Immature natural killer cell (primary cell): Measurements from ENCODE around the gene LRRC1. TPM values are rescaled to one million over a fixed set of nuclear protein-coding genes. Genes with fewer than 3 reads are reported as not detected.

Experiments
- DNase-seq, 3 donors: peaks; one replicate each; pipeline ENCODE4 v3.0.0; 2022; ENCODE audit warnings: mixed read lengths in 1 of 3
- H3K27ac Mint-ChIP-seq, 6 donors: one replicate each; pipeline ENCODE4 v1.8.0; 2020; ENCODE audit warnings: mixed read lengths in 6 of 6, mild to moderate bottlenecking in 5 of 6, inconsistent platforms in 4 of 6, moderate library complexity in 3 of 6
- H3K27me3 Mint-ChIP-seq, 3 donors: one replicate each; pipeline ENCODE4 v1.8.0; 2020 to 2021; ENCODE audit warnings: low read depth in 3 of 3, mild to moderate bottlenecking in 3 of 3, mixed read lengths in 3 of 3, moderate library complexity in 3 of 3, inconsistent platforms in 1 of 3
- H3K36me3 Mint-ChIP-seq, 3 donors: one replicate each; pipeline ENCODE4 v1.8.0; 2020; ENCODE audit warnings: mixed read lengths in 3 of 3, inconsistent platforms in 2 of 3, mild to moderate bottlenecking in 2 of 3
- H3K4me1 Mint-ChIP-seq, 2 donors: one replicate each; pipeline ENCODE4 v1.8.0; 2020; ENCODE audit warnings: inconsistent platforms in 2 of 2, mild to moderate bottlenecking in 2 of 2, mixed read lengths in 2 of 2, moderate library complexity in 1 of 2
- H3K4me3 Mint-ChIP-seq, 5 donors: one replicate each; pipeline ENCODE4 v1.8.0; 2020; ENCODE audit warnings: mild to moderate bottlenecking in 5 of 5, mixed read lengths in 5 of 5, inconsistent platforms in 3 of 5, moderate library complexity in 3 of 5
- H3K9me3 Mint-ChIP-seq, 6 donors: one replicate each; pipeline ENCODE4 v1.8.0; 2020; ENCODE audit warnings: mild to moderate bottlenecking in 6 of 6, mixed read lengths in 6 of 6, inconsistent platforms in 4 of 6, moderate library complexity in 3 of 6
- polyA plus RNA-seq, 3 donors: library from polyadenylated mRNA; unstranded; fragments of 300-500 nt; fragmentation: Illumina TruSeq; gene quantifications; one replicate each; pipeline ENCODE4 v1.2.3, GENCODE V29; 2021

Gene LRRC1
- 1 to 10 TPM; 1.6 to 2.8 (median 2.7) TPM for polyA plus RNA-seq

- Mint-ChIP-seq H3K4me3 (peak within 1 kb of the TSS; percentile 97 to 98 (median 97)), H3K4me1 (peaks cover 30 to 42% of the 10 kb centered on the region in 2 donors), H3K27ac (peak within 1 kb of the TSS; percentile 81 to 93 (median 89)), H3K9me3 (peaks cover 0 to 1% (median 0%) of the 10 kb centered on the region in 6 donors), H3K27me3 (peaks cover 2 to 19% (median 12%) of the 10 kb centered on the region in 3 donors), H3K36me3 (no peaks in the 10 kb centered on the region)
- DNase-seq = peak; percentile 85 to 87 (median 85)
Measured at GRCh38 chr6:53794720-53795339, at the start of gene LRRC1. Gene LRRC1 (plus strand): TSS chr6:53795005. CDS start chr6:53795257, 252 bp downstream.

- Mint-ChIP-seq H3K9me3 (no peaks in the 10 kb centered on the region), H3K27ac (no peak overlapping the region)
Measured at GRCh38 chr6:53746442-53747103, 48.2 kb upstream of the LRRC1 start.

GRCh38 chr6:53750052-53750650 lies 44.7 kb upstream of the LRRC1 start:
- Mint-ChIP-seq H3K4me1 (no peaks in the 10 kb centered on the region), H3K36me3 (no peaks in the 10 kb centered on the region), H3K27me3 (peaks cover 0 to 2% (median 2%) of the 10 kb centered on the region in 3 donors), H3K27ac (no peak overlapping the region), H3K4me3 (no peak overlapping the region), H3K9me3 (no peaks in the 10 kb centered on the region)
- DNase-seq = no peak

More at GRCh38 chr6:53746442-53747103, 48.2 kb upstream of the LRRC1 start:
- DNase-seq = no peak
- Mint-ChIP-seq H3K36me3 (no peaks in the 10 kb centered on the region), H3K4me3 (no peak overlapping the region), H3K27me3 (peaks cover 1 to 3% (median 2%) of the 10 kb centered on the region in 3 donors), H3K4me1 (no peaks in the 10 kb centered on the region)

GRCh38 chr6:53751417-53751816 lies 43.4 kb upstream of the LRRC1 start:
- Mint-ChIP-seq H3K9me3 (no peaks in the 10 kb centered on the region), H3K4me1 (no peaks in the 10 kb centered on the region), H3K36me3 (no peaks in the 10 kb centered on the region), H3K27ac (no peak overlapping the region), H3K4me3 (no peak overlapping the region), H3K27me3 (peaks cover 0 to 6% (median 2%) of the 10 kb centered on the region in 3 donors)
- no peak for DNase-seq

GRCh38 chr6:53752440-53752839 lies 42.4 kb upstream of the LRRC1 start:
- Mint-ChIP-seq H3K4me3 (no peak overlapping the region), H3K27ac (no peak overlapping the region), H3K9me3 (no peaks in the 10 kb centered on the region), H3K4me1 (no peaks in the 10 kb centered on the region), H3K27me3 (peaks cover 0 to 7% (median 2%) of the 10 kb centered on the region in 3 donors), H3K36me3 (no peaks in the 10 kb centered on the region)
- DNase-seq = no peak

DNA sequence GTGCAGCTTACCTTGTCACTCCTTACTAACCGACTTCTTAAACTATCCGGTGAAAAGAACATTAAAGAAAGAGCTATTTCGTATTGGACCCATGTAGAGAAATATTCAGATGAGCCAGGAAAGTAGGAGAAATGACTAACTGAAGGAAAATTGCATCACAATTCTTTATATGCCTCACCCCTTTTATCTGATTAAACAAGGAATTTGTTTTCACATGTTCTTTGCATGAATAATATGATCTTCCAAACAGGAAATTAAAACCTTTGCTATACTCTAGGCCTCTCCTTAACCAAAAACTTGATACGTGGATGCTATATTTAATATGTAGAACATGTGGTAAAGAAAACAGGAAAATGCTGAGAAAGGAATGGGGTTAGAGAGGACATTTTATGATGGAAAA lies 41.9 kb upstream of the LRRC1 start:
- Mint-ChIP-seq H3K4me3 (no peak overlapping the region), H3K9me3 (no peaks in the 10 kb centered on the region), H3K27ac (no peak overlapping the region), H3K4me1 (no peaks in the 10 kb centered on the region), H3K36me3 (no peaks in the 10 kb centered on the region), H3K27me3 (peaks cover 0 to 7% (median 2%) of the 10 kb centered on the region in 3 donors)
- no peak for DNase-seq

DNA sequence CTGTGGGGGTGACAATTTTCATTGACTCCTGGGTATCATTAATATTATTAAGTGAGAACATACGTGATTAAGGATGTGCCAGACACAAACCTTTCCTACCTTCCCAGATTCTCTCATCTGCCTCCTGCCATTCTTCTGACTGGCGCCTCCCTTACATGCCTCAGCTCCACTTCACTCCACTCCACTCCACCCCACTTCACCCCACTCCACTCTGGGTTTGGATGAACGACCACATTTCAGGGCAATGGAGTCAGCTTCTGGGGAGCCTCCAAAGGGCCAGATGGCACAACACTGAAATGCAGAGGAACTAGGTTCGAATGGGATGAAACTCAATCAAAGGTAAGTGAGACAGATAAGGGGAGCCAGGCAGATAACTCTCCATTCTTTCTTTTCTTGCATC lies 40.5 kb upstream of the LRRC1 start:
- H3K27ac Mint-ChIP-seq = no peak overlapping the region
- no peaks in the 10 kb centered on the region for H3K4me1 Mint-ChIP-seq
- H3K4me3 Mint-ChIP-seq = no peak overlapping the region
- no peak for DNase-seq
- peaks cover 0 to 8% (median 2%) of the 10 kb centered on the region in 3 donors for H3K27me3 Mint-ChIP-seq
- no peaks in the 10 kb centered on the region for H3K36me3 Mint-ChIP-seq
- H3K9me3 Mint-ChIP-seq = no peaks in the 10 kb centered on the region

DNA sequence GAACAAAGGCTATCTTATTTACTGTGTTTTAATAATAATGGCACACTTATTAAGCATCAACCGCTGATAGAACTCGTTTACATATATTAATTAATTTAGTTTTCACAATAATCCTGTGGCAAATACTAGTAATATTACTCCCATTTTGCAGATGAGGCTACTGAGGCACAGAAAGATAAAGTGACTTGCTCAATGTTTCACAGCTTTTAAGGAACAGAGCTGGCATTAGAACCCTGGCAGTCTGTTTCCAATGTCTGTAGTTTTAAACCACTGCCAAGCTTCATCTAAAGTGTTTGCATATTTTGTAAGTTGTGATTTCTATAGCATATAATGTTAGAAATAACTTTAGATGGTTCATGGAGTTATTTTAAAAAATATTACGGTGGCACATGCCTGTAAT lies 38.4 kb upstream of the LRRC1 start:
- Mint-ChIP-seq H3K27ac (no peak overlapping the region), H3K4me1 (no peaks in the 10 kb centered on the region), H3K4me3 (no peak overlapping the region), H3K36me3 (no peaks in the 10 kb centered on the region), H3K9me3 (no peaks in the 10 kb centered on the region), H3K27me3 (peaks cover 0 to 7% (median 2%) of the 10 kb centered on the region in 3 donors)
- DNase-seq = no peak

GRCh38 chr6:53758496-53758895 lies 36.3 kb upstream of the LRRC1 start:
- Mint-ChIP-seq H3K27ac (no peak overlapping the region), H3K4me3 (no peak overlapping the region), H3K36me3 (no peaks in the 10 kb centered on the region), H3K4me1 (no peaks in the 10 kb centered on the region), H3K27me3 (peaks cover 2 to 11% (median 2%) of the 10 kb centered on the region in 3 donors), H3K9me3 (peaks cover 0 to 1% (median 0%) of the 10 kb centered on the region in 6 donors)
- no peak for DNase-seq

DNA sequence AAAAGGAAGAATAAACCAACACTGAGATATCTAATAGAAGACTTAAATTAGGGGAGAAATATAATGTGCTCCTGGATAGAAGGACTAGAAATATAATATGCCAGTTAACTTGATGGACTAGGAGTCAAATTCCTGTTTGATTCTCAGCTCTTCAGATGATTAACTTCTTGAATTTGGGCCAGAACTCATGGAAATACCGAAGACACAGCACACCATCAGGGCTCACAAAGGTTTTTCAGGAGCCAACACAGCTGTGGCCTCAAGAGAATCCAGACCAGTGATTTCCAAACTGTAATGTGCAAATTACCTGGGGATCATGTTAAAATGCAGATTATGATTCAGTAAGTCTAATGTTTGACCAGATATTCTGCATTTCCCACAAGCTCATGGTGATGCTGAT lies 33.8 kb upstream of the LRRC1 start:
- no peaks in the 10 kb centered on the region for H3K36me3 Mint-ChIP-seq
- peaks cover 3 to 13% (median 5%) of the 10 kb centered on the region in 3 donors for H3K27me3 Mint-ChIP-seq
- H3K27ac Mint-ChIP-seq = no peak overlapping the region
- H3K4me3 Mint-ChIP-seq = no peak overlapping the region
- no peak for DNase-seq
- peaks cover 0 to 5% (median 0%) of the 10 kb centered on the region in 6 donors for H3K9me3 Mint-ChIP-seq
- H3K4me1 Mint-ChIP-seq = no peaks in the 10 kb centered on the region

- DNase-seq = no peak
- Mint-ChIP-seq H3K27ac (no peak overlapping the region), H3K27me3 (peaks cover 5 to 14% (median 6%) of the 10 kb centered on the region in 3 donors), H3K4me3 (no peak overlapping the region), H3K4me1 (no peaks in the 10 kb centered on the region), H3K36me3 (no peaks in the 10 kb centered on the region), H3K9me3 (peaks cover 0 to 9% (median 0%) of the 10 kb centered on the region in 6 donors)
Measured at GRCh38 chr6:53765270-53765669, 29.5 kb upstream of the LRRC1 start.

DNA sequence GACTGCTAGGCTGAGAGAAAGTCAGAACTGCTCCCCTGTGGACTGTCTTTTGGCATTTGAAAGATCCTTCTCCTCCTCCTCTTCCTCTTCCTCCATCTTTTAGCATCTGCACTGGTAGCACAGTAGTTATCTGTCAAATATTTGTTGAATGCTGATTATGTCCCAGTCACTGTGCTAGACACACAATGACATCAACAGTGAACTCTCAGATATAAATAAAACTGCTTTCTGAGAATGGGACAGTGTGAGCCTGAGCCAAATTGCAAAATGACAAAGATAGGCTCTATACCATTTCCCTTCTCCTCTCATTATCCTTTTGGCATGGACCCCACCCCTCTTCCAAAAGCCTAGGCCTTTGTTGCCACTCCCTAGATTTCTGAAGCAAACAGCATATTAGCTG lies 27.9 kb upstream of the LRRC1 start:
- Mint-ChIP-seq H3K27me3 (peaks cover 5 to 16% (median 6%) of the 10 kb centered on the region in 3 donors), H3K4me1 (no peaks in the 10 kb centered on the region), H3K36me3 (no peaks in the 10 kb centered on the region), H3K9me3 (peaks cover 0 to 9% (median 0%) of the 10 kb centered on the region in 6 donors), H3K4me3 (no peak overlapping the region), H3K27ac (no peak overlapping the region)
- no peak for DNase-seq

GRCh38 chr6:53767941-53768340 lies 26.9 kb upstream of the LRRC1 start:
- Mint-ChIP-seq H3K27me3 (peaks cover 5 to 16% (median 6%) of the 10 kb centered on the region in 3 donors), H3K4me3 (no peak overlapping the region), H3K27ac (no peak overlapping the region), H3K36me3 (no peaks in the 10 kb centered on the region), H3K4me1 (no peaks in the 10 kb centered on the region), H3K9me3 (peaks cover 0 to 8% (median 0%) of the 10 kb centered on the region in 6 donors)
- DNase-seq = no peak

DNA sequence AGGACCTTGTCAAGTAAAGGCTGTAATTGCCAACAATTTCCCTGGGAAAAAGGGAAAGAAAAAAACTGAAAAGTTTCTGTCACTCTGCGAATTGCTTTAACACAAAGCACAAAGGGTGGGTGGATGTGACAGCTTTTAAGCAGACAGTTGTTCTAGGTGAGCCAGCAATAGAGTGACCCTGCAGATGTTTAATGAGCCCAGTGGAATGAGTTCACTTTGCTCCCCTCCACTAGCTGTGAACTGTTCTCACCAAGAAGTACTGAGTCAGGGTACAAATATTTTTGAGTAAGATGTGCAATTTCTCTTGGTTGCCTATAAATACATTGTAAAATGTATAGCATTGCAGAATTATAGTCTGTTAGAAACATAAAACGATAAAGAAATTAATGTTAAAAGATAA lies 26.2 kb upstream of the LRRC1 start:
- no peak overlapping the region for H3K27ac Mint-ChIP-seq
- H3K9me3 Mint-ChIP-seq = peaks cover 0 to 8% (median 0%) of the 10 kb centered on the region in 6 donors
- no peak for DNase-seq
- no peaks in the 10 kb centered on the region for H3K36me3 Mint-ChIP-seq
- peaks cover 4 to 12% (median 5%) of the 10 kb centered on the region in 3 donors for H3K27me3 Mint-ChIP-seq
- H3K4me1 Mint-ChIP-seq = no peaks in the 10 kb centered on the region
- H3K4me3 Mint-ChIP-seq = no peak overlapping the region
